AG04449 (cell line): Measurements from ENCODE around the gene CELF3.

Experiments used
- CTCF ChIA-PET: fragments of 350-600 bp; formaldehyde crosslinking; extraction: SDS; loops from one replicate; lab custom pipeline; 2021; ENCODE audit warnings: antibody characterized with exemption; lab: Yijun Ruan, JAX
- POLR2A ChIA-PET: fragments of 400-600, 350-600 bp; formaldehyde crosslinking; extraction: SDS; loops from one replicate; lab custom pipeline; 2020; ENCODE audit warnings: antibody characterized with exemption, inconsistent platforms; lab: Yijun Ruan, JAX
- DNase-seq: peaks from one replicate; pipeline ENCODE4 v3.0.0-alpha.2; 2010; ENCODE audit warnings: low read depth, low spot score
- H3K4me3 ChIP-seq: 2 replicates; pipeline ENCODE4 v1.5.1; 2011; ENCODE audit warnings: low read depth, mild to moderate bottlenecking, control low read depth, low read length
- CTCF ChIP-seq: IDR thresholded peaks from one replicate; pipeline ENCODE4 v1.5.1; 2011; ENCODE audit warnings: mild to moderate bottlenecking, moderate library complexity, low read length, control low read depth, inconsistent platforms; ENCODE audit not compliant: insufficient read depth; ENCODE audit errors: missing control alignments

Gene CELF3

GRCh38 chr1:151655371-151655770 is 61.2 kb downstream of the CELF3 start:
- no peak for TF ChIP-seq CTCF
- no peak for DNase-seq
- ChIA-PET CTCF (interaction anchor here (1.1 kb wide), 1 partner anchor 61 kb away, joined by 3 read pairs; no protein-coding TSS in a partner anchor), POLR2A (no interaction called here)
- H3K4me3 ChIP-seq: no peak overlapping the region

GRCh38 chr1:151653397-151653796 is 63.2 kb downstream of the CELF3 start:
- ChIA-PET POLR2A (interaction anchor here (1.1 kb wide), 1 partner anchor 14 kb away, joined by 3 read pairs; no protein-coding TSS in a partner anchor), CTCF (no interaction called here)
- no peak for TF ChIP-seq CTCF
- H3K4me3 ChIP-seq: no peak overlapping the region
- DNase-seq: no peak
